ENCODE measurements around the gene KCNE2.
"Not testable (repeated sequence)": the region's sequence is repeated elsewhere in the genome, so short reads cannot be mapped to it uniquely, and the experiment has no call there.

The KCNE2 gene

GRCh38 chr21:34375619-34375972 lies 11.8 kb downstream of the KCNE2 start:
- not testable (repeated sequence) for H2AFZ ChIP-seq (ENCODE audit: low read depth, low read length); H3K4me3 ChIP-seq (ENCODE audit: low read depth in 1 of 2, low read length in 2 of 2); DNase-seq; H3K4me2 ChIP-seq (ENCODE audit: insufficient read depth, low read length); H3K9ac ChIP-seq (ENCODE audit: low read depth, low read length); H3K79me2 ChIP-seq (ENCODE audit: insufficient read depth, low read length); H4K20me1 ChIP-seq (ENCODE audit: insufficient read depth, low read length); H3K36me3 ChIP-seq (ENCODE audit: insufficient read depth, low read length); H3K4me1 ChIP-seq (ENCODE audit: insufficient read depth, low read length); H3K27ac ChIP-seq (ENCODE audit: low read length); H3K27me3 ChIP-seq (ENCODE audit: insufficient read depth, low read length, poor library complexity); H3K9me3 ChIP-seq (ENCODE audit: insufficient read depth, low read length, severe bottlenecking)
- peak; percentile 71 for ATAC-seq (ENCODE audit: insufficient read depth, low read depth)

GRCh38 chr21:34383138-34383537 lies 19.3 kb downstream of the KCNE2 start:
- ATAC-seq (ENCODE audit: insufficient read depth, low read depth); H3K4me2 ChIP-seq (ENCODE audit: insufficient read depth, low read length); H3K4me3 ChIP-seq (ENCODE audit: low read depth in 1 of 2, low read length in 2 of 2); H3K27me3 ChIP-seq (ENCODE audit: insufficient read depth, low read length, poor library complexity); DNase-seq; H4K20me1 ChIP-seq (ENCODE audit: insufficient read depth, low read length); H2AFZ ChIP-seq (ENCODE audit: low read depth, low read length); H3K9ac ChIP-seq (ENCODE audit: low read depth, low read length); H3K36me3 ChIP-seq (ENCODE audit: insufficient read depth, low read length); H3K27ac ChIP-seq (ENCODE audit: low read length); H3K9me3 ChIP-seq (ENCODE audit: insufficient read depth, low read length, severe bottlenecking); H3K79me2 ChIP-seq (ENCODE audit: insufficient read depth, low read length); H3K4me1 ChIP-seq (ENCODE audit: insufficient read depth, low read length): not testable (repeated sequence)

GRCh38 chr21:34383724-34384415 lies 20.1 kb downstream of the KCNE2 start:
- ATAC-seq (ENCODE audit: insufficient read depth, low read depth); H3K36me3 ChIP-seq (ENCODE audit: insufficient read depth, low read length); H3K4me3 ChIP-seq (ENCODE audit: low read depth in 1 of 2, low read length in 2 of 2): not testable (repeated sequence)

GRCh38 chr21:34400522-34400921 lies 36.7 kb downstream of the KCNE2 start:
- not testable (repeated sequence) for H4K20me1 ChIP-seq (ENCODE audit: insufficient read depth, low read length); H3K27me3 ChIP-seq (ENCODE audit: insufficient read depth, low read length, poor library complexity)

More at GRCh38 chr21:34383724-34384415, 20.1 kb downstream of the KCNE2 start:
- H3K27me3 ChIP-seq (ENCODE audit: insufficient read depth, low read length, poor library complexity); H3K27ac ChIP-seq (ENCODE audit: low read length); DNase-seq; H3K4me2 ChIP-seq (ENCODE audit: insufficient read depth, low read length); H3K9ac ChIP-seq (ENCODE audit: low read depth, low read length); H2AFZ ChIP-seq (ENCODE audit: low read depth, low read length); H3K79me2 ChIP-seq (ENCODE audit: insufficient read depth, low read length); H3K4me1 ChIP-seq (ENCODE audit: insufficient read depth, low read length); H4K20me1 ChIP-seq (ENCODE audit: insufficient read depth, low read length); H3K9me3 ChIP-seq (ENCODE audit: insufficient read depth, low read length, severe bottlenecking): not testable (repeated sequence)

GRCh38 chr21:34404742-34405141 lies 40.9 kb downstream of the KCNE2 start:
- not testable (repeated sequence) for H3K27ac ChIP-seq (ENCODE audit: low read length); H3K9ac ChIP-seq (ENCODE audit: low read depth, low read length); DNase-seq; ATAC-seq (ENCODE audit: insufficient read depth, low read depth); H2AFZ ChIP-seq (ENCODE audit: low read depth, low read length); H3K4me3 ChIP-seq (ENCODE audit: low read depth in 1 of 2, low read length in 2 of 2); H3K4me2 ChIP-seq (ENCODE audit: insufficient read depth, low read length); H3K4me1 ChIP-seq (ENCODE audit: insufficient read depth, low read length); H3K27me3 ChIP-seq (ENCODE audit: insufficient read depth, low read length, poor library complexity); H3K36me3 ChIP-seq (ENCODE audit: insufficient read depth, low read length); H3K9me3 ChIP-seq (ENCODE audit: insufficient read depth, low read length, severe bottlenecking); H4K20me1 ChIP-seq (ENCODE audit: insufficient read depth, low read length); H3K79me2 ChIP-seq (ENCODE audit: insufficient read depth, low read length)

More at GRCh38 chr21:34400522-34400921, 36.7 kb downstream of the KCNE2 start:
- DNase-seq; H3K4me3 ChIP-seq (ENCODE audit: low read depth in 1 of 2, low read length in 2 of 2); H3K36me3 ChIP-seq (ENCODE audit: insufficient read depth, low read length); H3K9me3 ChIP-seq (ENCODE audit: insufficient read depth, low read length, severe bottlenecking); H2AFZ ChIP-seq (ENCODE audit: low read depth, low read length); H3K4me1 ChIP-seq (ENCODE audit: insufficient read depth, low read length); H3K79me2 ChIP-seq (ENCODE audit: insufficient read depth, low read length); H3K4me2 ChIP-seq (ENCODE audit: insufficient read depth, low read length); H3K9ac ChIP-seq (ENCODE audit: low read depth, low read length); H3K27ac ChIP-seq (ENCODE audit: low read length): not testable (repeated sequence)
- ATAC-seq (ENCODE audit: insufficient read depth, low read depth): peak; percentile 42; the same call in 1 of the 3 replicates

- DNase-seq; H3K27ac ChIP-seq (ENCODE audit: low read length); H3K36me3 ChIP-seq (ENCODE audit: insufficient read depth, low read length); H3K9ac ChIP-seq (ENCODE audit: low read depth, low read length); H4K20me1 ChIP-seq (ENCODE audit: insufficient read depth, low read length); H2AFZ ChIP-seq (ENCODE audit: low read depth, low read length); H3K4me2 ChIP-seq (ENCODE audit: insufficient read depth, low read length); H3K9me3 ChIP-seq (ENCODE audit: insufficient read depth, low read length, severe bottlenecking); H3K27me3 ChIP-seq (ENCODE audit: insufficient read depth, low read length, poor library complexity); ATAC-seq (ENCODE audit: insufficient read depth, low read depth); H3K79me2 ChIP-seq (ENCODE audit: insufficient read depth, low read length); H3K4me3 ChIP-seq (ENCODE audit: low read depth in 1 of 2, low read length in 2 of 2); H3K4me1 ChIP-seq (ENCODE audit: insufficient read depth, low read length): not testable (repeated sequence)
Observed at GRCh38 chr21:34405686-34406085, 41.9 kb downstream of the KCNE2 start.

- not testable (repeated sequence) for H3K4me3 ChIP-seq (ENCODE audit: low read depth in 1 of 2, low read length in 2 of 2); H3K27me3 ChIP-seq (ENCODE audit: insufficient read depth, low read length, poor library complexity); H3K36me3 ChIP-seq (ENCODE audit: insufficient read depth, low read length); H4K20me1 ChIP-seq (ENCODE audit: insufficient read depth, low read length); H3K9ac ChIP-seq (ENCODE audit: low read depth, low read length); H3K79me2 ChIP-seq (ENCODE audit: insufficient read depth, low read length); H3K27ac ChIP-seq (ENCODE audit: low read length); H3K9me3 ChIP-seq (ENCODE audit: insufficient read depth, low read length, severe bottlenecking); H3K4me2 ChIP-seq (ENCODE audit: insufficient read depth, low read length); H3K4me1 ChIP-seq (ENCODE audit: insufficient read depth, low read length); H2AFZ ChIP-seq (ENCODE audit: low read depth, low read length); DNase-seq; ATAC-seq (ENCODE audit: insufficient read depth, low read depth)
Observed at GRCh38 chr21:34406102-34406501, 42.3 kb downstream of the KCNE2 start.

GRCh38 chr21:34406676-34407075 lies 42.9 kb downstream of the KCNE2 start:
- H3K4me1 ChIP-seq (ENCODE audit: insufficient read depth, low read length); H3K4me2 ChIP-seq (ENCODE audit: insufficient read depth, low read length); H3K4me3 ChIP-seq (ENCODE audit: low read depth in 1 of 2, low read length in 2 of 2); DNase-seq; H3K79me2 ChIP-seq (ENCODE audit: insufficient read depth, low read length); H3K27ac ChIP-seq (ENCODE audit: low read length); H2AFZ ChIP-seq (ENCODE audit: low read depth, low read length); H3K9ac ChIP-seq (ENCODE audit: low read depth, low read length); H3K27me3 ChIP-seq (ENCODE audit: insufficient read depth, low read length, poor library complexity); H3K9me3 ChIP-seq (ENCODE audit: insufficient read depth, low read length, severe bottlenecking); ATAC-seq (ENCODE audit: insufficient read depth, low read depth); H3K36me3 ChIP-seq (ENCODE audit: insufficient read depth, low read length); H4K20me1 ChIP-seq (ENCODE audit: insufficient read depth, low read length): not testable (repeated sequence)
